ENCODE data around the gene PITHD1. TPM values are rescaled to one million over a fixed set of nuclear protein-coding genes. Genes with fewer than 3 reads are reported as not detected.

Gene PITHD1
- total RNA-seq, 1 experiment from 2014 or later = 48.9 TPM

DNA sequence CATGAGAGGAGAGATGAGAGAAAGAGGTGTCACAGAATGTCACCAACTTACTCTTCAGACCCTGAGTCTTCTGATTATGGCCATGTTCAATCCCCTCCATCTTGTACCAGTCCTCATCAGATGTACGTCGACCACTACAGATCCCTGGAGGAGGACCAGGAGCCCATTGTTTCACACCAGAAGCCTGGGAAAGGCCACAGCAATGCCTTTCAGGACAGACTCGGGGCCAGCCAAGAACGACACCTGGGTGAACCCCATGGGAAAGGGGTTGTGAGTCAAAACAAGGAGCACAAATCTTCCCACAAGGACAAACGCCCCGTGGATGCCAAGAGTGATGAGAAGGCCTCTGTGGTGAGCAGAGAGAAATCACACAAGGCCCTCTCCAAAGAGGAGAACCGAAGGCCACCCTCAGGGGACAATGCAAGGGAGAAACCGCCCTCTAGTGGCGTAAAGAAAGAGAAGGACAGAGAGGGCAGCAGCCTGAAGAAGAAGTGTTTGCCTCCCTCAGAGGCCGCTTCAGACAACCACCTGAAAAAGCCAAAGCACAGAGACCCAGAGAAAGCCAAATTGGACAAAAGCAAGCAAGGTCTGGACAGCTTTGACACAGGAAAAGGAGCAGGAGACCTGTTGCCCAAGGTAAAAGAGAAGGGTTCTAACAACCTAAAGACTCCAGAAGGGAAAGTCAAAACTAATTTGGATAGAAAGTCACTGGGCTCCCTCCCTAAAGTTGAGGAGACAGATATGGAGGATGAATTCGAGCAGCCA lies 27.0 kb upstream of the PITHD1 start:
- Histone ChIP-seq H3K27ac (ENCODE audit: low read length) (no peak overlapping the region), H3K4me3 (ENCODE audit: low read depth in 2 of 2, low read length in 2 of 2) (no peak overlapping the region), H3K4me1 (ENCODE audit: control insufficient read depth, insufficient read depth, low read length) (0 out of 2 replicates have a peak, but pooled peaks cover 7% of the 10 kb centered on the region), H3K36me3 (ENCODE audit: control insufficient read depth, insufficient read depth, low read length) (peaks cover 36% of the 10 kb centered on the region), H3K27me3 (ENCODE audit: control insufficient read depth, insufficient read depth, low read length) (no peaks in the 10 kb centered on the region), H3K9me3 (ENCODE audit: control insufficient read depth, insufficient read depth, low read depth, low read length) (no peaks in the 10 kb centered on the region)
- intact Hi-C loops (cut with micrococcal nuclease; ENCODE audit: unreplicated experiment) = no loop called here
- TSS peak; percentile 53 for BruUV-seq (replicated peaks)
- CTCF ChIA-PET = interaction anchor here (0.7 kb wide), 2 partner anchors 40 to 165 kb away, joined by 3 read pairs; no protein-coding TSS in a partner anchor
- TF ChIP-seq, protein P1, sequence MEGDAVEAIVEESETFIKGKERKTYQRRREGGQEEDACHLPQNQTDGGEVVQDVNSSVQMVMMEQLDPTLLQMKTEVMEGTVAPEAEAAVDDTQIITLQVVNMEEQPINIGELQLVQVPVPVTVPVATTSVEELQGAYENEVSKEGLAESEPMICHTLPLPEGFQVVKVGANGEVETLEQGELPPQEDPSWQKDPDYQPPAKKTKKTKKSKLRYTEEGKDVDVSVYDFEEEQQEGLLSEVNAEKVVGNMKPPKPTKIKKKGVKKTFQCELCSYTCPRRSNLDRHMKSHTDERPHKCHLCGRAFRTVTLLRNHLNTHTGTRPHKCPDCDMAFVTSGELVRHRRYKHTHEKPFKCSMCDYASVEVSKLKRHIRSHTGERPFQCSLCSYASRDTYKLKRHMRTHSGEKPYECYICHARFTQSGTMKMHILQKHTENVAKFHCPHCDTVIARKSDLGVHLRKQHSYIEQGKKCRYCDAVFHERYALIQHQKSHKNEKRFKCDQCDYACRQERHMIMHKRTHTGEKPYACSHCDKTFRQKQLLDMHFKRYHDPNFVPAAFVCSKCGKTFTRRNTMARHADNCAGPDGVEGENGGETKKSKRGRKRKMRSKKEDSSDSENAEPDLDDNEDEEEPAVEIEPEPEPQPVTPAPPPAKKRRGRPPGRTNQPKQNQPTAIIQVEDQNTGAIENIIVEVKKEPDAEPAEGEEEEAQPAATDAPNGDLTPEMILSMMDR (IDR thresholded peaks at IDR 0.05) = peak; percentile 91
- TF ChIP-seq, protein P2, sequence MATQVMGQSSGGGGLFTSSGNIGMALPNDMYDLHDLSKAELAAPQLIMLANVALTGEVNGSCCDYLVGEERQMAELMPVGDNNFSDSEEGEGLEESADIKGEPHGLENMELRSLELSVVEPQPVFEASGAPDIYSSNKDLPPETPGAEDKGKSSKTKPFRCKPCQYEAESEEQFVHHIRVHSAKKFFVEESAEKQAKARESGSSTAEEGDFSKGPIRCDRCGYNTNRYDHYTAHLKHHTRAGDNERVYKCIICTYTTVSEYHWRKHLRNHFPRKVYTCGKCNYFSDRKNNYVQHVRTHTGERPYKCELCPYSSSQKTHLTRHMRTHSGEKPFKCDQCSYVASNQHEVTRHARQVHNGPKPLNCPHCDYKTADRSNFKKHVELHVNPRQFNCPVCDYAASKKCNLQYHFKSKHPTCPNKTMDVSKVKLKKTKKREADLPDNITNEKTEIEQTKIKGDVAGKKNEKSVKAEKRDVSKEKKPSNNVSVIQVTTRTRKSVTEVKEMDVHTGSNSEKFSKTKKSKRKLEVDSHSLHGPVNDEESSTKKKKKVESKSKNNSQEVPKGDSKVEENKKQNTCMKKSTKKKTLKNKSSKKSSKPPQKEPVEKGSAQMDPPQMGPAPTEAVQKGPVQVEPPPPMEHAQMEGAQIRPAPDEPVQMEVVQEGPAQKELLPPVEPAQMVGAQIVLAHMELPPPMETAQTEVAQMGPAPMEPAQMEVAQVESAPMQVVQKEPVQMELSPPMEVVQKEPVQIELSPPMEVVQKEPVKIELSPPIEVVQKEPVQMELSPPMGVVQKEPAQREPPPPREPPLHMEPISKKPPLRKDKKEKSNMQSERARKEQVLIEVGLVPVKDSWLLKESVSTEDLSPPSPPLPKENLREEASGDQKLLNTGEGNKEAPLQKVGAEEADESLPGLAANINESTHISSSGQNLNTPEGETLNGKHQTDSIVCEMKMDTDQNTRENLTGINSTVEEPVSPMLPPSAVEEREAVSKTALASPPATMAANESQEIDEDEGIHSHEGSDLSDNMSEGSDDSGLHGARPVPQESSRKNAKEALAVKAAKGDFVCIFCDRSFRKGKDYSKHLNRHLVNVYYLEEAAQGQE (IDR thresholded peaks at IDR 0.05; ENCODE audit: insufficient read depth in 1 of 2, low read depth in 2 of 2, low read length in 1 of 2) = no peak
- in situ Hi-C loops (cut with HindIII; ENCODE audit: low pct_unique_long_range_greater_than_20kb, low sequenced_read_pairs) = no loop called here
- POLR2A ChIA-PET = interaction anchor here (0.6 kb wide), 1 partner anchor 27 kb away, joined by 3 read pairs; the partner anchor contains the start of gene PITHD1
- ATAC-seq = peak; percentile 94
- no peak for DNase-seq (ENCODE audit: low read depth, low spot score)

DNA sequence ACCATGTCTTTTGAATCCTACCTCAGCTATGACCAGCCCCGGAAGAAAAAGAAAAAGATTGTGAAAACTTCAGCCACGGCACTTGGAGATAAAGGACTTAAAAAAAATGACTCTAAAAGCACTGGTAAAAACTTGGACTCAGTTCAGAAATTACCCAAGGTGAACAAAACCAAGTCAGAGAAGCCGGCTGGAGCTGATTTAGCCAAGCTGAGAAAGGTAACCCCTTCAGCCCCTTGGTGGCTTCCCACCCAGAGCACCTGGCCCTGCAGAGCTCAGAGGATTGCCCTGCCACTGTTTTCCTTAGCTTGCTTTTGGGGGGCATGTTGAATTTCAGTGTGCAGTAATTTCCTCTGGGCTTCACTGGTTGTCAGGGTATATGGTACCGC lies 26.4 kb upstream of the PITHD1 start:
- in situ Hi-C loops (cut with HindIII; ENCODE audit: low pct_unique_long_range_greater_than_20kb, low sequenced_read_pairs) (no loop called here), intact Hi-C loops (cut with micrococcal nuclease; ENCODE audit: unreplicated experiment) (no loop called here)
- Histone ChIP-seq H3K27ac (ENCODE audit: low read length) (no peak overlapping the region), H3K4me3 (ENCODE audit: low read depth in 2 of 2, low read length in 2 of 2) (no peak overlapping the region), H3K36me3 (ENCODE audit: control insufficient read depth, insufficient read depth, low read length) (peaks cover 42% of the 10 kb centered on the region), H3K9me3 (ENCODE audit: control insufficient read depth, insufficient read depth, low read depth, low read length) (no peaks in the 10 kb centered on the region), H3K27me3 (ENCODE audit: control insufficient read depth, insufficient read depth, low read length) (no peaks in the 10 kb centered on the region), H3K4me1 (ENCODE audit: control insufficient read depth, insufficient read depth, low read length) (0 out of 2 replicates have a peak, but pooled peaks cover 7% of the 10 kb centered on the region)
- DNase-seq (ENCODE audit: low read depth, low spot score) (no peak), ATAC-seq (no peak)
- TF ChIP-seq TCF7L2 (IDR thresholded peaks at IDR 0.05; ENCODE audit: low read depth, low read length) (no peak), POLR2AphosphoS5 (IDR thresholded peaks at IDR 0.05; ENCODE audit: low read depth, low read length) (no peak), SIN3A (IDR thresholded peaks at IDR 0.05; ENCODE audit: borderline replicate concordance, insufficient read depth, low read depth, low read length) (no peak)
- TF ChIP-seq, protein P1 (IDR thresholded peaks at IDR 0.05) = no peak
- TF ChIP-seq, protein P2 (IDR thresholded peaks at IDR 0.05; ENCODE audit: insufficient read depth in 1 of 2, low read depth in 2 of 2, low read length in 1 of 2) = no peak
- CTCF ChIA-PET = interaction anchor here (0.6 to 0.7 kb wide), 2 partner anchors 8 to 165 kb away, joined by 3 read pairs; partner anchors contain the start of gene ELOA
- POLR2A ChIA-PET = interaction anchor here (0.6 kb wide), 1 partner anchor 27 kb away, joined by 3 read pairs; the partner anchor contains the start of gene PITHD1
- BruUV-seq (replicated peaks) = no TSS peak
